Lung (tissue), 12 donors: Measurements from ENCODE around the gene PRCD. TPM values are rescaled to one million over a fixed set of nuclear protein-coding genes. Genes with fewer than 3 reads are reported as not detected.

Source experiments
- ATAC-seq: fragments of 200-7000 bp; cut with Tn5 transposase; one replicate; pipeline ENCODE4 v1.9.1; 2020; ENCODE audit warnings: moderate number of reproducible peaks; ENCODE audit not compliant: insufficient read depth, low FRiP score
- DNase-seq, 3 donors: peaks; one replicate each; pipeline ENCODE4 v3.0.0-alpha.2; 2013 to 2017
- H3K27ac ChIP-seq, 2 donors: one replicate each; pipeline ENCODE4 v1.5.1; 2013; ENCODE audit warnings: mild to moderate bottlenecking in 2 of 2, moderate library complexity in 2 of 2, control low read depth in 1 of 2, inconsistent platforms in 1 of 2, low read depth in 1 of 2, low read length in 1 of 2
- H3K27me3 ChIP-seq, 3 donors: one replicate each; pipeline ENCODE4 v1.5.1; 2013; ENCODE audit warnings: low read length in 2 of 3; ENCODE audit not compliant: control insufficient read depth in 3 of 3, insufficient read depth in 3 of 3
- H3K36me3 ChIP-seq, 4 donors: one replicate each; pipeline ENCODE4 v1.5.1; 2013; ENCODE audit warnings: low read length in 4 of 4, mild to moderate bottlenecking in 1 of 4, moderate library complexity in 1 of 4; ENCODE audit not compliant: control insufficient read depth in 4 of 4, insufficient read depth in 4 of 4
- H3K4me1 ChIP-seq, 5 donors: one replicate each; pipeline ENCODE4 v1.5.1; 2013; ENCODE audit warnings: low read length in 5 of 5, mild to moderate bottlenecking in 2 of 5, moderate library complexity in 1 of 5; ENCODE audit not compliant: control insufficient read depth in 5 of 5, insufficient read depth in 5 of 5
- H3K4me3 ChIP-seq: one replicate; pipeline ENCODE4 v1.5.1; 2013; ENCODE audit warnings: mild to moderate bottlenecking, control low read depth, moderate library complexity
- H3K9ac ChIP-seq, 2 donors: one replicate each; pipeline ENCODE4 v1.5.1; 2013; ENCODE audit warnings: low read length in 2 of 2, control low read depth in 1 of 2; ENCODE audit not compliant: insufficient read depth in 1 of 2
- H3K9me3 ChIP-seq, 4 donors: one replicate each; pipeline ENCODE4 v1.5.1; 2013; ENCODE audit warnings: low read length in 3 of 4, mild to moderate bottlenecking in 1 of 4, moderate library complexity in 1 of 4; ENCODE audit not compliant: control insufficient read depth in 4 of 4, insufficient read depth in 3 of 4
- CTCF ChIP-seq: IDR thresholded peaks from 2 replicates; pipeline ENCODE4 v1.5.1; 2012; ENCODE audit warnings: mild to moderate bottlenecking; ENCODE audit errors: control extremely low read depth, extremely low read depth
- WGBS, 2 donors: extraction: QIAGEN DNeasy Blood & Tissue Kit; methylation state at CpG; one replicate each; pipeline ENCODE4 v1.1.7; 2013; 5-methylcytosine and 5-hydroxymethylcytosine counted together
- polyA plus RNA-seq, 2 donors: library from polyadenylated mRNA; stranded (reverse); fragments of 200-250 nt; gene quantifications; one replicate each; pipeline ENCODE4 v1.2.1, GENCODE V29; 2013
- total RNA-seq, 2 donors: library from RNA; depleted of rRNA in 1 of 2; stranded (reverse); fragments of >200 nt in 1 of 2; gene quantifications; one replicate each; pipeline ENCODE4 v1.2.1, GENCODE V29; 2014 to 2021
- donor health status: control.
- donor health status: control.
- donor health status: Bipolar disorder and iron deficiency.
- donor health status: healthy.
- donor health status: DM: yes; HTN: yes; CAD: no.

Gene PRCD
- total and polyA plus RNA-seq, 4 donors = 2.0 to 11.3 (median 5.6) TPM

- H3K27me3 ChIP-seq = peaks cover 0 to 16% (median 4%) of the 10 kb centered on the region in 3 donors
- H3K9me3 ChIP-seq = no peaks in the 10 kb centered on the region
- no peak for ATAC-seq
- no peak for DNase-seq
- H3K9ac ChIP-seq = no peak overlapping the region
- no peak overlapping the region for H3K4me3 ChIP-seq
- WGBS, 2 donors = 73 to 89% methylated on average over 8 of the region's 8 CpGs
- no peaks in the 10 kb centered on the region for H3K36me3 ChIP-seq
- no peak for TF ChIP-seq CTCF
- H3K27ac ChIP-seq = no peak overlapping the region
- peaks cover 0 to 77% (median 33%) of the 10 kb centered on the region in 5 donors for H3K4me1 ChIP-seq
Observed at GRCh38 chr17:76542984-76543383, 3.1 kb downstream of the PRCD start.

- Histone ChIP-seq H3K4me3 (no peak overlapping the region), H3K4me1 (peaks cover 0 to 72% (median 33%) of the 10 kb centered on the region in 5 donors), H3K9me3 (no peaks in the 10 kb centered on the region), H3K27me3 (peaks cover 0 to 16% (median 4%) of the 10 kb centered on the region in 3 donors), H3K36me3 (no peaks in the 10 kb centered on the region), H3K27ac (peak overlapping the region in 1 of 2 donors; percentile 41), H3K9ac (no peak overlapping the region)
- DNase-seq = no peak
- ATAC-seq = no peak
- TF ChIP-seq CTCF = no peak
- WGBS, 2 donors = 70 to 78% methylated on average over 6 of the region's 6 CpGs
Observed at GRCh38 chr17:76543482-76543825, 3.6 kb downstream of the PRCD start.

GRCh38 chr17:76543826-76544545 lies 4.1 kb downstream of the PRCD start:
- no peak for TF ChIP-seq CTCF
- WGBS, 2 donors = 30 to 34% methylated on average over 22 of the region's 22 CpGs
- no peak for ATAC-seq
- Histone ChIP-seq H3K27me3 (peaks cover 0 to 14% (median 4%) of the 10 kb centered on the region in 3 donors), H3K9me3 (no peaks in the 10 kb centered on the region), H3K36me3 (no peaks in the 10 kb centered on the region), H3K27ac (peak overlapping the region; percentile 47 to 71), H3K4me3 (no peak overlapping the region), H3K9ac (no peak overlapping the region), H3K4me1 (peaks cover 0 to 67% (median 33%) of the 10 kb centered on the region in 5 donors)
- peak; percentile 71 to 83 (median 80) for DNase-seq
